ENCODE data around the gene TBX19. TPM values are rescaled to one million over a fixed set of nuclear protein-coding genes. Genes with fewer than 3 reads are reported as not detected.

TBX19 gene
- total and polyA plus RNA-seq, 10 of the 15 experiments (the other 5 are each of a cell fraction or from before 2014, with no cell fraction given): 0.13 to 6.9 (median 1.2) TPM

DNA sequence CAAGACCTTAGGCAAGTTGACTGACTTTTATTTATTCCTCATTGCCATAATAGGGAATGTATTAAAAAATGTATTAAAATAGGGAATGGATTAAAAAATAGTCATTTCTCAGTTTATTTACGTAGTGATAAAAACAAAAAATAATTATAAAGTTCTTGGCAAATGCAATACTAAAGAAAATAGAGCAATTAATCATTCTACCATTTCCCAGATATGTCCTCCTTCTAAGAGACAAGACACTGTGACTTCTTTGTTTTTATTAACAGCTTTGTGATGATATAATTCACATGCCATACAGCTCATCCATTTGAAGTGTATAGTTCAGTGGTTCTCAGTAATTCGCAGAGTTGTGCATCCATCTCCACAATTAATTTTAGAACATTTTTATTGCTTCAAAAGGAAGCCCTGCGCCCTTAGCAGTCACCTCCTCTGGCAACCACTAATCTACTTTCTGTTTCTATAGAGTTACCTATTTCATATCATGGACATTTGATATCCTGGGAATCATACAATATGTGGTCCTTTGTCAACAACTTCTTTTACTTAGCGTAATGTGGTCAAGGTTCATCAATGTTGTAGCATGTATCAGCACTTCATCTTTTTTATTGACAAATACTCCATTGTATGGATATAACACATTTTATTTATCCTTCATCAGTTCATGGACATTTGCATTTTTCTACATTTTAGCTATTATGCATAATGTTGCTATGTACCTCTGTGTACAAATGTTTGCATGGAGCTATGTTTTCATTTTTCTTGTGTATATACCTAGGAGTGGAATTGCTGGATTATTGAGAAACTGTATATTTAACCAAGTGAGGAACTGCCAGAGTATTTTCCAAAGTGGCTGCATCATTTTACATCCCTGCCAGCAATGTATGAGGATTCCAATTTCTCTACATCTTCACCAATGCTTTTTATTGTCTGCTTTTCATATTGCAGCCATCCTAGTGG is 5.6 kb downstream of the TBX19 start:
- POLR2A ChIA-PET: interaction anchor here (0.6 kb wide), 1 partner anchor 23 kb away, joined by 3 read pairs; no protein-coding TSS in a partner anchor
- H3K4me2 ChIP-seq (ENCODE audit: control insufficient read depth, insufficient read depth): no peak overlapping the region
- 93% methylated on average over 4 of the region's 4 CpGs for WGBS (ENCODE audit: insufficient coverage, insufficient replicate concordance, low lambda C conversion rate, missing lambda C conversion rate)

DNA sequence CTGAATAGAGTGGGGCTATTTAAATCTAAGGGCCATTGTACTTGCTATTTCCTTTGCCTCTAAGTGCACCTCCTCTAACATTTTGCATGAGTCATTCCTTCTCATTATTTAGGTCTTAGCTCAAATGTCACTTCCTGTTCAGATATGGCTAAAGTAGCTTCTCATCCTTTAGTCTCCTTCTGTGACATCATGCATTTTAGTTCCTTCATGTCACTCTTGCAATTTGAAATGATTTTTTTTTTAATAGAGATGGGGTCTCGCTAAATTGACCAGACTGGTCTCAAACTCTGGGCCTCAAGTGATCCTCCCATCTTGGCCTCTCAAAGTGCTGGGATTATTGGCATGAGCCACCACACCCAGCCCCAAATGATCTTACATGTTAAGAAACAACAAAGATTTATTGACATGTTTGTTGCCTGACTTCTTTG is 6.6 kb downstream of the TBX19 start:
- ATAC-seq (peak; percentile 56), FAIRE-seq (no peak), DNase-seq (ENCODE audit: low read depth, low spot score) (no peak)
- Histone ChIP-seq H3K79me2 (ENCODE audit: control insufficient read depth, insufficient read depth, low read length) (no peaks in the 10 kb centered on the region), H3K9ac (ENCODE audit: control insufficient read depth, insufficient read depth, low read length) (no peak overlapping the region), H4K20me1 (ENCODE audit: control insufficient read depth, insufficient read depth) (no peaks in the 10 kb centered on the region), H3K4me3 (no peak overlapping the region), H3K36me3 (ENCODE audit: control insufficient read depth in 2 of 2, insufficient read depth in 2 of 2, low read length in 1 of 2) (no peaks in the 10 kb centered on the region), H3K27me3 (replicated peaks in 1 of 2; ENCODE audit: control insufficient read depth in 2 of 2, insufficient read depth in 2 of 2, low read length in 1 of 2) (no peaks in the 10 kb centered on the region), H3K27ac (ENCODE audit: control insufficient read depth, insufficient read depth) (no peak overlapping the region), H3K4me1 (ENCODE audit: control insufficient read depth, insufficient read depth, low read length) (no peaks in the 10 kb centered on the region), H3K4me2 (ENCODE audit: control insufficient read depth, insufficient read depth) (no peak overlapping the region), H3K9me3 (replicated peaks; ENCODE audit: control insufficient read depth, insufficient read depth, low read length) (no peaks in the 10 kb centered on the region), H2AFZ (ENCODE audit: control insufficient read depth, low read depth, low read length) (no peak overlapping the region)
- POLR2A ChIA-PET: interaction anchor here (0.6 kb wide), 1 partner anchor 907 kb away, joined by 3 read pairs; no protein-coding TSS in a partner anchor
- BruUV-seq (replicated peaks): no TSS peak
- in situ Hi-C loops (cut with MboI): no loop called here
- intact Hi-C loops (cut with micrococcal nuclease; ENCODE audit: unreplicated experiment): no loop called here
- RAD21 ChIA-PET (ENCODE audit: unreplicated experiment): no interaction called here
- WGBS (ENCODE audit: insufficient coverage, insufficient replicate concordance, low lambda C conversion rate, missing lambda C conversion rate): 100% methylated on average over 1 of the region's 1 CpG
- SMC1A ChIA-PET (ENCODE audit: uncharacterized antibody, unreplicated experiment): interaction anchor here (1.2 kb wide), 1 partner anchor 15 kb away, joined by 3 read pairs; no protein-coding TSS in a partner anchor
- CTCF ChIA-PET: no interaction called here
- TF ChIP-seq CREM (IDR thresholded peaks at IDR 0.05; ENCODE audit: low read depth): 0 out of 2 replicates have a peak, but pooled peaks have one; percentile 18
- TF ChIP-seq WRNIP1 (IDR thresholded peaks at IDR 0.05; ENCODE audit: borderline replicate concordance, low read depth, low read length): no peak

More for the DNA sequence above, 5.6 kb downstream of the TBX19 start:
- CTCF ChIA-PET: no interaction called here
- no peak for DNase-seq (ENCODE audit: low read depth, low spot score)
- no peaks in the 10 kb centered on the region for H3K36me3 ChIP-seq (ENCODE audit: control insufficient read depth in 2 of 2, insufficient read depth in 2 of 2, low read length in 1 of 2)
- ATAC-seq: no peak
- no TSS peak for BruUV-seq (replicated peaks)
- H3K4me1 ChIP-seq (ENCODE audit: control insufficient read depth, insufficient read depth, low read length): no peaks in the 10 kb centered on the region
- H3K27me3 ChIP-seq (replicated peaks in 1 of 2; ENCODE audit: control insufficient read depth in 2 of 2, insufficient read depth in 2 of 2, low read length in 1 of 2): no peaks in the 10 kb centered on the region
- H3K27ac ChIP-seq (ENCODE audit: control insufficient read depth, insufficient read depth): no peak overlapping the region
- H3K4me3 ChIP-seq: no peak overlapping the region
- TF ChIP-seq SIX5 (IDR thresholded peaks at IDR 0.05; ENCODE audit: low read depth, low read length, severe bottlenecking) (no peak), RB1 (IDR thresholded peaks at IDR 0.05; ENCODE audit: borderline replicate concordance) (no peak), CEBPB (IDR thresholded peaks at IDR 0.05; ENCODE audit: borderline replicate concordance in 1 of 2, low read depth in 2 of 2, low read length in 2 of 2) (no peak)
- intact Hi-C loops (cut with micrococcal nuclease; ENCODE audit: unreplicated experiment): no loop called here
- H2AFZ ChIP-seq (ENCODE audit: control insufficient read depth, low read depth, low read length): no peak overlapping the region
- H3K9ac ChIP-seq (ENCODE audit: control insufficient read depth, insufficient read depth, low read length): no peak overlapping the region
- in situ Hi-C loops (cut with MboI): no loop called here
- RAD21 ChIA-PET (ENCODE audit: unreplicated experiment): no interaction called here
- no peaks in the 10 kb centered on the region for H3K9me3 ChIP-seq (replicated peaks; ENCODE audit: control insufficient read depth, insufficient read depth, low read length)
- no peak for FAIRE-seq
- SMC1A ChIA-PET (ENCODE audit: uncharacterized antibody, unreplicated experiment): interaction anchor here (0.5 to 1.2 kb wide), 2 partner anchors 16 to 461 kb away, joined by 3 read pairs; no protein-coding TSS in a partner anchor
- no peaks in the 10 kb centered on the region for H3K79me2 ChIP-seq (ENCODE audit: control insufficient read depth, insufficient read depth, low read length)
- no peaks in the 10 kb centered on the region for H4K20me1 ChIP-seq (ENCODE audit: control insufficient read depth, insufficient read depth)
